NCI-H748 (cell line): ENCODE results near the gene PSPN.
"Not testable (repeated sequence)": the region's sequence is repeated elsewhere in the genome, so short reads cannot be mapped to it uniquely, and the experiment has no call there.

ENCODE experiments used
- DNase-seq: peaks from one replicate; lab custom pipeline; 2025; ENCODE audit not compliant: unreplicated experiment; lab: John Stamatoyannopoulos, UW

The PSPN gene

DNA sequence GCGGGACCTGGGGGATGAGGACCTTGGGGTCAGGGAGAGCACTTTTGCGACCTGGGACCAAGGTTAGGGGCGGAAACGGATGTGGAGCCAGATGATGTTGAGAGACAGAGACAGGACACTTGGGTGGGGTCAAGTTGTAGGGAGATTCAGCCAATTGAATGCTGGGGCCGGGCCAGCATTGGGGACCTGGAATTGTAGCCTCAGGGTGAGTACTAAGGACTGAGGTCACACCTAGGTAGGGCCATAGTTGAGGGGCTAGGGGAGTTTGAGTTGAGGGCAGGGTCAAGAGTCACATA, 2.0 kb downstream of the PSPN start:
- no peak for DNase-seq

DNA sequence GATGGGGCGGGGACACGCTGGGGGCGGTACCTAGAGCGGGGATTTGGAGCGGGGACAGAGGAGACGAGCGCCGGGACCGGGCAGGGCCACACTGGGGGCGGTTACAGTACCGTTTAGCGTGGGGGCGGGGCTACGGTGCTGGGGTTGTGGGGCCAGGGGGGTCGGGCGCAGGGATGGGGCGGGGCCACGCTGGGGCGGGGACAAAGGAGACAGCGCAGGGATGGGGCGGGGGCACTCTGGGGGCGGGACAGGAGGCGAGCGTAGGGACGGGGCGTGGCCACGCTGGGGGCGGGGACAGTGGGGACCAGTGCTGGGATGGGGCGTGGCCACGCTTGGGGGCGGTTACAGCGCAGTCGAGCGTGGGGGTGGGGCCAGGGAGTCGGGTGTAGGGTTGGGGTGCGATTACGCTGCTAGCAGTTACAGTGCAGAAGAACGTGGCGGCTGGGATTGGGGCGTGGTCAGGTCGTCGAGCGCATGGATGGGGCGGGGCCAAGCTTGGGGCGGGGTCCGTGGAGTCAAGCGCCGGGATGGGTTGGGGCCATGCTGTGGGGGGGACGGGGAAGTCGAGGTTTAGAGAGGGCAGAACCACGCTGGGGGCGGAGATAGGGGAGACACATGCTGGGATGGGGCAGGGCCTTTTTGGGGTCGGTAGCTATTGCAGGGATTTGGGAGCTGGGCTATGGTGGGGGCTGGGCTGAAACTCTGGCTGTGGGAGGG, 2.5 kb downstream of the PSPN start:
- DNase-seq, result peak; percentile 92

DNA sequence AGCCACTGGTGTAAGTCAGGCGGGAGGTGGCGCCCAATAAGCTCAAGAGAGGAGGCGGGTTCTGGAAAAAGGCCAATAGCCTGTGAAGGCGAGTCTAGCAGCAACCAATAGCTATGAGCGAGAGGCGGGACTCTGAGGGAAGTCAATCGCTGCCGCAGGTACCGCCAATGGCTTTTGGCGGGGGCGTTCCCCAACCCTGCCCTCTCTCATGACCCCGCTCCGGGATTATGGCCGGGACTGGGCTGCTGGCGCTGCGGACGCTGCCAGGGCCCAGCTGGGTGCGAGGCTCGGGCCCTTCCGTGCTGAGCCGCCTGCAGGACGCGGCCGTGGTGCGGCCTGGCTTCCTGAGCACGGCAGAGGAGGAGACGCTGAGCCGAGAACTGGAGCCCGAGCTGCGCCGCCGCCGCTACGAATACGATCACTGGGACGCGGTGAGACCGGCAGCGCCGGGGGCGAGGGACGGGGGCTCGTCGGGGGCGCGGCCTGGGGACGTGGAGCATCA, 3.1 kb downstream of the PSPN start, which contains the start of gene ALKBH7:
TSS of gene ALKBH7 (plus strand) at position 201 of the 502 bp plus-strand sequence. CDS start at position 228, 27 bp downstream.
- peak; percentile 99 for DNase-seq

DNA sequence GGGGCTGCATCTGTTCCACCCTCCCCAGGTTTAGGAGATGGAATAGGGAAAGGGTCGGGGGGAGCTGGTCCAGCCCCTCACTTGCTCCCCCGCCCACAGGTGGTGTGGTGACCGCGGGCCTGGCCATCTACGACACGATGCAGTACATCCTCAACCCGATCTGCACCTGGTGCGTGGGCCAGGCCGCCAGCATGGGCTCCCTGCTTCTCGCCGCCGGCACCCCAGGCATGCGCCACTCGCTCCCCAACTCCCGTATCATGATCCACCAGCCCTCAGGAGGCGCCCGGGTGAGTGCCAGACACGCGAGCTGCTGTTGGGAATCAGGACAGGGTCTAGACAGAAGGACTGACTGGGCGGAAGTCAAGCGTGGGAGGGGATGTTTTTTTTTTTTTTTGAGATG, 11.4 kb downstream of the PSPN start:
- no peak for DNase-seq

DNA sequence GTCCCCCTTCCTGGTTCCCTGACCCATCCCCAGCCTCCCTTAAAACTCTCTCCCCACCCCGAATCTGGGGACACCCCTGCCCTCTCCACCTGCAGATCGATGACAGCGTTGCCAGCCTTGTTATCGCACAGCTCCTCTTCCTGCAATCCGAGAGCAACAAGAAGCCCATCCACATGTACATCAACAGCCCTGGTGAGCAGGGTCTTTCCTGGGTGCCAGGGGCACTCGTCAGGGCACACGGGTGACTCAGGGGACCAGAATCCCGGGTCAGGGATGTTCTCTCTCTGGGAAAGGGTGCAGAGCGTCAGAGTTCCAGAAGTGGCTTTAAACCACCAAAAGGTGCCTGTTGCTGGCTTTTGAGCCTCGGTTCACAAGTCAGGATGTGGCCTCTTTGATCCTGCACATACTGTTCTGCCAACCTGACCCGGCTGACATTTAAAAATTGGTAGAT, 13.4 kb downstream of the PSPN start:
- no peak for DNase-seq

DNA sequence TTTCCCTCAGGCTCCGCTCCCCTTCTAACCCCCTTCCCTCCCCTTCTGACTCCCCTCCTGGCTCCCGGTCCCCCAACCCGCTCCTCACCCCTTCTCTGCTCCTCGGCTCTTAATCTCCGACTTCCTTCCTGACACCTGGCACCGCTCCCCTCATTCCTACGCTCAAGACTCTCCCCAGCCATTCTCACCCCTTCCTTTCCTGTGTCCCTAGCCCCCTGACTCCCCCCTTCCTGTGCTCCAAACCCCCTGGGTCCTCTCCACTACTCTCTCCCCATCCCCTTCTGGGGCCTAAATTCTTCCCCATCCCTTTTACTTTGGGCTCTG, 13.7 kb downstream of the PSPN start:
- no peak for DNase-seq

DNA sequence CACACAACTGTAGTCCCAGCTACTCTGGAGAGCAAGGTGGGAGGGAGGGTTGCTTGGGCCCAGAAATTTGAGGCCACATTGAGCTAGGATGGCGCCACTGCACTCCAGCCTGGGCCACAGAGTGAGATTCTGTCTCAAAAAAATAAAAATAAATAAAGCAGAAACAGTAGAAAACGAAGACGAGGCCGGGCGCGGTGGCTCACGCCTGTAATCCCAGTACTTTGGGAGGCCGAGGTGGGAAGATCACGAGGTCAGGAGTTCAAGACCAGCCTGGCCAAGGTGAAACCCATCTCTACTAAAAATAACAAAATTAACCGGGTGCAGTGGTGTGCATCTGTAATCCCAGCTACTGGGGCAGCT, 14.9 kb downstream of the PSPN start:
- not testable (repeated sequence) for DNase-seq

DNA sequence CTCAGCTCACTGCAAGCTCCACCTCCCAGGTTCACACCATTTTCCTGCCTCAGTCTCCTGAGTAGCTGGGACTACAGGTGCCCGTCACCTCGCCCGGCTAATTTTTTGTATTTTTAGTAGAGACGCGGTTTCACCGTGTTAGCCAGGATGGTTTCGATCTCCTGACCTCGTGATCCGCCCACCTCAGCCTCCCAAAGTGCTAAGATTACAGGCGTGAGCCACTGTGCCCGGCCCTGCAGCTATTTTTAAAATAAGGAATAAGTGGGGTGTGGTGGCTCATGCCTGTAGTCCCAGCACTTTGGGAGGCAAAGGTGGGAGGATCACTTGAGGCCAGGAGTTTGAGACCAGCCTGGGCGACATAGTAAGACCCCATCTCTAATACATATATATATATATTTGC, 15.3 kb downstream of the PSPN start:
- not testable (repeated sequence) for DNase-seq

DNA sequence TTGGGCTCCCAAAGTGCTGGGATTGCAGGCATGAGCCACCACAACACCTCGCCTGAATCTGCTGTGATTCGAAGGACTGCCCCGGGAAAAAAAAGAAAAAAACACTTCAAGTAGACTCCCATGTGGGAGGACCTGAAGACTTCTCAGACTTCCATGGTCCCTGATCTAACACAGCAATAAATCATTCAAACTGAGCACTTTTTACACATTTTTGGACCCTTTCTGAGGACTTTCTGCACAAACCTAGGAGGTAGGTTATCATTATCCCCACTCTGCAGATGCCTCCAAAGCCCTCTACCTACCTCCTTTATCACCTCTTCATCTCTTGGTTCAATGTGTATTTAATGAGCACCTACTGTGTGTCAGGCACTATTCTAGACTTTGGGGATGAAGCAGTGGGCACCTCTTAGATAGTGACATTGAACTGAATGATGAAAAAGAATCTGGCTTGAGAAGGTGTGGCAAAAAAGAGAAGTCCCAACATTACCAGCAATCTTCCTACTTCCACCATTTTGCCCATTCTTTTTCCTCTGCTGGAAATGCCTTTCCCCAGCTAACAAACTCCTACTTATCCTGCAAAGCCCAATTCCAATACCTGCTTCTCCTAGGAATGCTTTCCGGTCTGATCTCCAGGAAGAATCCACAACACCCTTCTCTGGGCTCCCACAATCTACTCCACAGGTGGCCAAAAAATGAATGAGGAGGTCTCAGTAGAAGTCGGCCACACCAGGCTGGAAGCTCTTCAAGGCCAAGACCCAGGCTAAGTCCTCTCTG, 16.0 kb downstream of the PSPN start:
- DNase-seq, result no peak

DNA sequence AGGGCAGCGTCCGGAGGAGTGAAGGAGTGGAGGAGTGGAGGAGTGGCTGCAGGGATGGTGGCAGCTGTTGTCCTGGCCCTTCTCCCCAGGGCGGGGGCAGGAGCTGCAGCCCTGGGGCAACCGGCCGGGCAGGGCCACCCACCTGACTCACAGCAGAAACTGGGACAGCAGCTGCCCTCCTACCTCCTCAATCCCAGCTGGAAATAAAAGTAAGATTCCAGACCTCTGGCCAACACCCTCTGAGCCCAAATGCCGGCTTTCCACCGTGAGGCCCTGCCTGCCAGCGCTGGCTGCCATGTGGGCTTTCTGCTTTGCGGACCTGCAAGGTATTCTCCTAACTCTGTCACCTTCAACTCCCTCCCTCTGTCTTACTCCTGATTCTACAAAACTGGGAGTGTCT, 17.7 kb downstream of the PSPN start:
- DNase-seq, result no peak

DNA sequence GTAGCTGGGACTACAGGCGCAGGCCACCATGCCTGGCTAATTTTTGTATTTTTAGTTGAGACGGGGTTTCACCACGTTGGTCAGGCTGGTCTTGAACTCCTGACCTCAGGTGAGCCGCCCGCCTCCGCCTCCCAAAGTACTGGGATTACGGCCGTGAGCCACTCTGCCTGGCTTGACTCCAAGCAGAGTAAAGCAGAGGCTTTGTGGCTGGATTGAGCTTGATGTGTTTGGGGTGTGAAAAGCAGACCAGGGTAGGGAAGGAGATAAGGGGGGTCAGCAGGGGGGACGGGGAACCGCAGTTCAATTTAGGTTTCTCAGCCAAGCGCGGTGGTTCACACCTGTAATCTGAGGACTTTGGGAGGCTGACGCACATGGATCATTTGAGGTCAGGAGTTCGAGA, 18.6 kb downstream of the PSPN start:
- no peak for DNase-seq

DNA sequence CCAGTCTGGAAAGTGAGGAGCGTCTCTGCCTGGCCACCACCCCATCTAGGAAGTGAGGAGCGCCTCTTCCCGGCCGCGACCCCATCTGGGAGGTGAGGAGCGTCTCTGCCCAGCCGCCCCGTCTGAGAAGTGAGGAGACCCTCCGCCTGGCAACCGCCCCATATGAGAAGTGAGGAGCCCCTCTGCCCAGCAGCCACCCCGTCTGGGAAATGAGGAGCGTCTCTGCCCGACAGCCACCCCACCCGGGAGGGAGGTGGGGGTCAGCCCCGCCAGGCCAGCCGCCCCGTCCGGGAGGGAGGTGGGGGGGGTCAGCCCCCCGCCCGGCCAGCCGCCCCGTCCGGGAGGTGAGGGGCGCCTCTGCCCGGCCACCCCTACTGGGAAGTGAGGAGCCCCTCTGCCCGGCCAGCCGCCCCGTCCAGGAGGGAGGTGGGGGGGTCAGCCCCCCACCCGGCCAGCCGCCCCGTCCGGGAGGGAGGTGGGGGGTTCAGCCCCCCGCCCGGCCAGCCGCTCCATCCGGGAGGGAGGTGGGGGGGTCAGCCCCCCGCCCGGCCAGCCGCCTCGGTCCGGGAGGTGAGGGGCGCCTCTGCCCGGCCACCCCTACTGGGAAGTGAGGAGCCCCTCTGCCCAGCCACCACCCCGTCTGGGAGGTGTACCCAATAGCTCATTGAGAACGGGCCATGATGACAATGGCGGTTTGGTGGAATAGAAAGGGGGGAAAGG, 20.3 kb downstream of the PSPN start:
- not testable (repeated sequence) for DNase-seq

DNA sequence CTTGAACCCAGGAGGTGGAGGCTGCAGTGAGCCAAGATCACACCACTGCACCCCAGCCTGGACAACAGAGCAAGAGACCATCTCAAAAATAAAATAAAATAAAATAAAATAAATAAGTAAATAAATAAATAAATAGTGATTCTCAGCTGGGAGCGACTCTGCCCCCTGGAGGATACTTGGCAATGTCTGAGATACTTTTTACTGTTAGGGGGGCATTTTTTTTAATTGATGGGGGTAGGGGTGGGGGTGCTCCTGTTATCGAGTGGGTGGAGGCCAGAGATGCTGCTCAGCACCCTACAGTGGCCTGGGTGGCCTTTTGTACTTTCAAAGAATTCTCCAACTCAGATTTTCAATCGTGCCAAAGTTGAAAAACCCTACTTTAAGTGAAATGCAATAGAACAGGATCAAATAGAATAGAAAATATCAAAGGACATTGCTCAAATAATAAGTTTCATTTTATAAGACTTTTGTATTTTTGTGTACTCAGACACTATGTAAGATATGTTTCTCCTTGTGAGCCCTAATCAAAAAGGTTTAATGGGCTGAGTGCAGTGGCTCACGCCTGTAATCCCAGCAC, 21.5 kb downstream of the PSPN start:
- DNase-seq, result no peak

DNA sequence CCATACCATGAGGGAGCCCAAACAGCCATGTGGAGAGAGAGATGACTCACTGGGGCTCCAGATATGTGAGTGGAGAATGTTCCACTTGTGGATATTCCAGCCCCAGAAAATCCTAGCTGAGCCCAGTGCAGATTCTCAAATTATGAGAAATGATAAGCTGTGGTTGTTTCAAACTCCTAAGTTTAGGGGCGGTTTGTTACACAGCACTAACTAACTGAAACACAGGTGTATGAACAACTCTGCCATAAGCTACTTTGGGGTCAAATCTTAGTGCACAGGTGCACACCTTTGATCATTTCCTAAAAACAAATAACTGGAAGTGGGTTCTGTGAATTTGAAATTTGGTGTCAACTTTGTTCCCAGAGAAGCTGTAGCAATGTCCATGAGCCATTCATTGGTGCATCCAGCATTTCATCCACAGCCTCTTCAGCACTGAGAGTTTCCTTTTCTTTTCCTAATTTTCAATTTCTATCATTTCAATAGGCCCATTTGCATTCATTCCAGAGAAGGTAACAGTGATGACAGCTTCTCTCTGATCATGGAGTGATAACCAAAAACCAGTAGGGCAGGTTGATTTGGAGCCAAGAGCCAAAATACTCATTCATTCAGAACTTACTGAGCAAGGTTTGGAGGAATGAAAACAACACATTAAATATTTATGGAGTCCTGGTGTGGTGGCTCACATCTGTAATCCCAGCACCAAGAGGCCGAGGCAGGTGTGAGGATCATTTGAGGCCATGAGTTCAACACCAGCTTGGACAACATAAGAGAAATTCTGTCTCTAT, 23.2 kb downstream of the PSPN start:
- no peak for DNase-seq

DNA sequence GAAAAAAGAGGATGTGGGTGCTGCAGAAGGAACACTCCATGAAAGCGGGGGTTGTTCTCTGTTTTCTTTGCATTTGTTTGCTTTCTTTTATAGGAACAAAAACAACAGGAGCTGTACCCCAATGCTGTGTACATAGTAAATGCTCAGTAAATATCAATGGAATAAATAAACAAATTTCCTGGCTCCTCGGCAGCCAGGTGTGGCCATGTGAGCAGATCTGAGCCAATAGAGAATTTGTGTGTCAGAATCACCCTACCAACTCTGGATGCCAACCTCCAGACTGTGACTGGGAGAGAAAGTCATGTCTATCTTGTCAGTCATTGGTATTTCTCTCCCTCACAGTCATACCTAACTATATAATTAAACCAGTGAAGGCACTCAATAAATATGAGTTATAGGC, 25.0 kb downstream of the PSPN start:
- DNase-seq, result no peak

DNA sequence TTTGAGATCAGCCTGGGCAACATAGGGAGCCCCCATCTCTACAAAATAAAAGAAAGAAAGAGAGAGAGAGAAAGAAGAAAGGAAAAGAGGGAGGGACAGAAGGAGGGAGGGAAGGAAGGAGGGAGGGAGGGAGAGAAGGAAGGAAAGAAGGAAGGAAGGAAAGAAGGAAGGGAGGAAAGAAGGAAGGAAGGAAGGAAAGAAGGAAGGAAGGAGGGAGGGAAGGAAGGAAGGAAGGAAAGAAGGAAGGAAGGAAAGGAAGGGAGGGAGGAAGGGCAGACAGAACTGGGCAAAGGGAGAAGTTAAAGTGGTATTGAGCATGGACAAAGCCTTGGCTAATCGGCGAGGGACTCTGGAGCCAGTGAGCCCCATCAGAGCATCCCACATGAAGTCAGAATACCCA, 26.5 kb downstream of the PSPN start:
- DNase-seq, result not testable (repeated sequence)

DNA sequence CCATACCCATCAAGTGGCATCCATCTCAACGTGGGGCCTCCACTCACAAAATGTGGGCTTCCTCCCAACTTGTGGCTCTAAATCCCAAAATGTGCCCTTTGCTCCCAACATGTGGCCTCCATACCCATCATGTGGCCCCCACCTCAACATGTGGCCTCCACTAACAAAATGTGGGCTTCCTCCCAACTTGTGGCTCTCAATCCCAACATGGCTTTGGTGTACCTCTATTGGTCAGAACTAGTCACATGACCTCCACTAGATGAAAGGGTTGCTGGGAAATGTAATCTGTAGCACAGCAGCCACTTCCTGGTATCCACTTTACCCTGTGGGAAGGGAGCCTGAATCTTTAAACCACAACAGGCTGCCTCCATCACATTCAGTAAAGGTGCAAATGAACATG, 32.3 kb downstream of the PSPN start:
- no peak for DNase-seq

DNA sequence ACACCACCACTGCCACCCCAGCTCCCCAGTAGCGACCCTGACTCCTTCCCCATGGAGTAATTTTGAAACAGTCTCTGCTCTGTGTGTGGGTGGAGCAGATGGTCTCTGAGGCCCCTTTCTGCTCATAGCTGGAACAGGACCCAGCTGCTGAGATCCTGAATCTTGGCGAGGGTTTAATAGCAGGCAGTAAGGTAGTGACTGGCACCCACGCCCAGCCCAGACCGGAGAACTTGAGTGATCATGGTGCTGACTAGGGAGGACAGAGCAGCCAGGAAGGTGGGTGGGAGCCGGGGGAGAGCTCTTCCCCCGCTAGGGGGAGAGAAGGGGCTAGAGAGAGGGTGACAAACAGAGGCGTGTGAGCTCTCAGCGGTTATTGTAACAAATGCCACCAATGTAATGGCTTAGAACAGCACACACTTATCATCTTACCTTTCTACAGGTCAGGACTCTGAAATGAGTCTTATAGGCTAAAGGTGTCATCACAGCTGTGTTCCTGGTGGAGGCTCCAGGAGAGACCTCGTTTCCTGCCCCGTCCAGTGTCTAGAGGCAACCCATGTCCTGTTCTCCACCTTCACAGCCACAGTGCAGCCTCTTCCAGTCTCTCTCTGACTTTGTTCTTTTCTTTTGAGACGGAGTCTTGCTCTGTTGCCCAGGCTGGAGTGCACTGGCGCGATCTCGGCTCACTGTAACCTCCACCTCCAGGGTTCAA, 35.1 kb downstream of the PSPN start:
- no peak for DNase-seq

DNA sequence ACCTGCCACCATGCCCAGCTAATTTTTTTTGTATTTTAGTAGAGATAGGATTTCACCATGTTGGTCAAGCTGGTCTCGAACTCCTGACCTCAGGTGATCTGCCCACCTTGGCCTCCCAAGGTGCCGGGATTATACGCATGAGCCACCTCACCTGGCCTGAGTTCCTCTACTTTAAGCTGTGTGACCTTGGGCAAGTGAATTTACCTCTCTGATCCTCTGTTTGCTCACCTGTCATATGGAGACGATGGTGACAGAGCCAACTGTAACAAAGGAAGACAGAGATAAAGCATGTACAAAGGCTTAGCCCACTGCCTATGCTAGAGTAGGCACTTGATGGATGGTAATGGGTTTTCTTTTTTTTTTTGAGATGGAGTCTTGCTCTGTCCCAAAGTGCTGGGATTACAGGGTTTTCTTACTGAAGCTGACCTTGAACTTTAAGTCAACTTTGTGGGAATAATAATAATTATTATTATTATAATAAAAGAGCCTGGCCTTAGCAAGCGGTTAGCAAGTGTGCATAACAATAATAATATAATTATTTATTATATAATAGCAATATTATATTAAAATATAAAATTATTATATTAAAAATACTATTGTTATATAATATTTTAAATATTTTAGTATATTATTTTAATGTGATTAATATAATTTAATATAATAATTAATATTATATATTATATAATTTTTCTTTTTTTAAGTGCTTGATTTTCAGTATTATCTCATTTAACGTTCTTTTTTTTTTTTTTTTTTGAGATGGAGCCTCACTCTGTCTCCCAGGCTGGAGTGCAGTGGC, 41.0 kb downstream of the PSPN start:
- no peak for DNase-seq
